Measurements from ENCODE around the gene MOSMO. TPM values are rescaled to one million over a fixed set of nuclear protein-coding genes. Genes with fewer than 3 reads are reported as not detected.
A peak's percentile ranks its signal among the peaks of the same experiment; 100 is the strongest.

Gene MOSMO
- total and polyA plus RNA-seq, 2 of the 13 experiments (the other 11 are each of a cell fraction or from before 2014, with no cell fraction given) = 26.7 to 32.6 TPM

DNA sequence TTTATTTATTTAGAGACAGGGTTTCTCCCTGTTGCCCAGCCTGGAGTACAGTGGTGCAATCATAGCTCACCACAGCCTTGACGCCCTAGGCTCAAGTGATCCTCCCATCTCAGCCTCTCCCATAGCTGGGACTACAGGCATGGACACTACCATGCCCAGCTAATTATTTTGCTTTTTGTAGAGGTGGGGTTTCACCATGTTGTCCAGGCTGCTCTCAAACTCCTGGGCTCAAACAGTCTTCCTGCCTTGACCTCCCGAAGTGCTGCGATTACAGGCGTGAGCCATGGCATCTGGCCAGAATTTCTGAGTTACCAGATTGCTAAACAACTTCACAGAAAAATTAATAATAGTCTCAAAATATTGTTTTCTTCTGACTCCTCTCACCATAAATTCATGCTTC is 21.7 kb downstream of the MOSMO start (continued):
- TF ChIP-seq ZNF609 (CRISPR knock-in tag; IDR thresholded peaks at IDR 0.05; ENCODE audit: borderline replicate concordance) (0 out of 2 replicates have a peak, but pooled peaks have one; percentile 20), ZNF331 (CRISPR knock-in tag; IDR thresholded peaks at IDR 0.05) (peak; percentile 16; the same call in 1 of the 2 replicates), PAX8 (CRISPR knock-in tag; IDR thresholded peaks at IDR 0.05; ENCODE audit: borderline replicate concordance) (no peak)

- H3K4me3 ChIP-seq (replicated peaks in 1 of 3; ENCODE audit: insufficient read depth in 1 of 3, low read depth in 2 of 3, low read length in 3 of 3) = peak overlapping the region in 2 of 3 experiments; percentile 2 to 26; a peak in 1 of 6 replicates
- H3K27ac ChIP-seq (ENCODE audit: extremely low read length, insufficient read depth, low read length) = peak overlapping the region; percentile 66
- peaks cover 66% of the 10 kb centered on the region for H3K4me1 ChIP-seq (ENCODE audit: insufficient read depth, low read length)
- no peak overlapping the region for H2AFZ ChIP-seq (ENCODE audit: low read length)
- peak overlapping the region; percentile 65 for H3K4me2 ChIP-seq (ENCODE audit: low read depth, low read length)
- ChIA-PET CTCF (ENCODE audit: low intra/inter-chr PET ratio, low total read pairs) (interaction anchor here (1.1 kb wide), 1 partner anchor 159 kb away, joined by 3 read pairs; no protein-coding TSS in a partner anchor), POLR2A (interaction anchor here (0.8 kb wide), 3 partner anchors 14 to 22 kb away, joined by 3 to 4 read pairs (median 3); no protein-coding TSS in a partner anchor)
- no peaks in the 10 kb centered on the region for H3K9me3 ChIP-seq (ENCODE audit: low read length)
- BruUV-seq (replicated peaks) = no TSS peak
- peak; percentile 96 for ATAC-seq
- H3K36me3 ChIP-seq (replicated peaks in 1 of 2; ENCODE audit: control insufficient read depth in 1 of 2, insufficient read depth in 2 of 2, low read length in 2 of 2) = peaks cover 0 to 4% of the 10 kb centered on the region in 2 experiments; a peak in 4 of 5 replicates
- peak; percentile 42 for FAIRE-seq
- H3K9ac ChIP-seq (ENCODE audit: insufficient read depth, low read depth, low read length) = peak overlapping the region; percentile 28; the same call in 1 of the 2 replicates
- peaks cover 59% of the 10 kb centered on the region for H3K79me2 ChIP-seq (ENCODE audit: insufficient read depth, low read length)
- in situ Hi-C loops (cut with HindIII; ENCODE audit: extremely low pct_ligation_motif_present, low pct_unique_long_range_greater_than_20kb) = no loop called here
- peaks cover 5% of the 10 kb centered on the region for H4K20me1 ChIP-seq (ENCODE audit: insufficient read depth, low read length)
- peak; percentile 85 for DNase-seq (ENCODE audit: low spot score)
- intact Hi-C loops (cut with micrococcal nuclease; ENCODE audit: unreplicated experiment) = no loop called here
- WGBS (ENCODE audit: low lambda C conversion rate) = 36% methylated on average over 6 of the region's 6 CpGs
- no peaks in the 10 kb centered on the region for H3K27me3 ChIP-seq (ENCODE audit: control insufficient read depth in 1 of 2, insufficient read depth in 2 of 2, low read length in 2 of 2)
- TF ChIP-seq, protein P1, sequence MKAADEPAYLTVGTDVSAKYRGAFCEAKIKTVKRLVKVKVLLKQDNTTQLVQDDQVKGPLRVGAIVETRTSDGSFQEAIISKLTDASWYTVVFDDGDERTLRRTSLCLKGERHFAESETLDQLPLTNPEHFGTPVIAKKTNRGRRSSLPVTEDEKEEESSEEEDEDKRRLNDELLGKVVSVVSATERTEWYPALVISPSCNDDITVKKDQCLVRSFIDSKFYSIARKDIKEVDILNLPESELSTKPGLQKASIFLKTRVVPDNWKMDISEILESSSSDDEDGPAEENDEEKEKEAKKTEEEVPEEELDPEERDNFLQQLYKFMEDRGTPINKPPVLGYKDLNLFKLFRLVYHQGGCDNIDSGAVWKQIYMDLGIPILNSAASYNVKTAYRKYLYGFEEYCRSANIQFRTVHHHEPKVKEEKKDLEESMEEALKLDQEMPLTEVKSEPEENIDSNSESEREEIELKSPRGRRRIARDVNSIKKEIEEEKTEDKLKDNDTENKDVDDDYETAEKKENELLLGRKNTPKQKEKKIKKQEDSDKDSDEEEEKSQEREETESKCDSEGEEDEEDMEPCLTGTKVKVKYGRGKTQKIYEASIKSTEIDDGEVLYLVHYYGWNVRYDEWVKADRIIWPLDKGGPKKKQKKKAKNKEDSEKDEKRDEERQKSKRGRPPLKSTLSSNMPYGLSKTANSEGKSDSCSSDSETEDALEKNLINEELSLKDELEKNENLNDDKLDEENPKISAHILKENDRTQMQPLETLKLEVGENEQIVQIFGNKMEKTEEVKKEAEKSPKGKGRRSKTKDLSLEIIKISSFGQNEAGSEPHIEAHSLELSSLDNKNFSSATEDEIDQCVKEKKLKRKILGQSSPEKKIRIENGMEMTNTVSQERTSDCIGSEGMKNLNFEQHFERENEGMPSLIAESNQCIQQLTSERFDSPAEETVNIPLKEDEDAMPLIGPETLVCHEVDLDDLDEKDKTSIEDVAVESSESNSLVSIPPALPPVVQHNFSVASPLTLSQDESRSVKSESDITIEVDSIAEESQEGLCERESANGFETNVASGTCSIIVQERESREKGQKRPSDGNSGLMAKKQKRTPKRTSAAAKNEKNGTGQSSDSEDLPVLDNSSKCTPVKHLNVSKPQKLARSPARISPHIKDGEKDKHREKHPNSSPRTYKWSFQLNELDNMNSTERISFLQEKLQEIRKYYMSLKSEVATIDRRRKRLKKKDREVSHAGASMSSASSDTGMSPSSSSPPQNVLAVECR (CRISPR knock-in tag; IDR thresholded peaks at IDR 0.05; ENCODE audit: borderline replicate concordance) = peak; percentile 34; the same call in 1 of the 2 replicates
- TF ChIP-seq, protein P2, sequence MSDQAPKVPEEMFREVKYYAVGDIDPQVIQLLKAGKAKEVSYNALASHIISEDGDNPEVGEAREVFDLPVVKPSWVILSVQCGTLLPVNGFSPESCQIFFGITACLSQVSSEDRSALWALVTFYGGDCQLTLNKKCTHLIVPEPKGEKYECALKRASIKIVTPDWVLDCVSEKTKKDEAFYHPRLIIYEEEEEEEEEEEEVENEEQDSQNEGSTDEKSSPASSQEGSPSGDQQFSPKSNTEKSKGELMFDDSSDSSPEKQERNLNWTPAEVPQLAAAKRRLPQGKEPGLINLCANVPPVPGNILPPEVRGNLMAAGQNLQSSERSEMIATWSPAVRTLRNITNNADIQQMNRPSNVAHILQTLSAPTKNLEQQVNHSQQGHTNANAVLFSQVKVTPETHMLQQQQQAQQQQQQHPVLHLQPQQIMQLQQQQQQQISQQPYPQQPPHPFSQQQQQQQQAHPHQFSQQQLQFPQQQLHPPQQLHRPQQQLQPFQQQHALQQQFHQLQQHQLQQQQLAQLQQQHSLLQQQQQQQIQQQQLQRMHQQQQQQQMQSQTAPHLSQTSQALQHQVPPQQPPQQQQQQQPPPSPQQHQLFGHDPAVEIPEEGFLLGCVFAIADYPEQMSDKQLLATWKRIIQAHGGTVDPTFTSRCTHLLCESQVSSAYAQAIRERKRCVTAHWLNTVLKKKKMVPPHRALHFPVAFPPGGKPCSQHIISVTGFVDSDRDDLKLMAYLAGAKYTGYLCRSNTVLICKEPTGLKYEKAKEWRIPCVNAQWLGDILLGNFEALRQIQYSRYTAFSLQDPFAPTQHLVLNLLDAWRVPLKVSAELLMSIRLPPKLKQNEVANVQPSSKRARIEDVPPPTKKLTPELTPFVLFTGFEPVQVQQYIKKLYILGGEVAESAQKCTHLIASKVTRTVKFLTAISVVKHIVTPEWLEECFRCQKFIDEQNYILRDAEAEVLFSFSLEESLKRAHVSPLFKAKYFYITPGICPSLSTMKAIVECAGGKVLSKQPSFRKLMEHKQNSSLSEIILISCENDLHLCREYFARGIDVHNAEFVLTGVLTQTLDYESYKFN (CRISPR knock-in tag; conservative IDR thresholded peaks at IDR 0.05) = peak; percentile 29
- TF ChIP-seq ELF3 (CRISPR knock-in tag; IDR thresholded peaks at IDR 0.05) = peak; percentile 29; the same call in 1 of the 2 replicates
- TF ChIP-seq KMT2A (CRISPR knock-in tag; IDR thresholded peaks at IDR 0.05) = peak; percentile 57; the same call in 1 of the 2 replicates
These were observed 22.3 kb downstream of the MOSMO start for GRCh38 chr16:22030087-22030812.

Measured in HepG2 (cell line).